Tibial nerve (tissue), 4 donors: ENCODE measurements around the gene WNK4. TPM values are rescaled to one million over a fixed set of nuclear protein-coding genes. Genes with fewer than 3 reads are reported as not detected.
A peak's percentile ranks its signal among the peaks of the same experiment; 100 is the strongest.

Experiments
- DNase-seq, 2 donors: peaks; one replicate each; pipeline ENCODE4 v3.0.0-alpha.2; 2019; ENCODE audit warnings: low spot score in 2 of 2
- H3K27ac ChIP-seq, 4 donors: fragments of 200-600 bp; sonication (generic) in 3 of 4; one replicate each; pipeline ENCODE4 v1.5.1; 2017 to 2019; ENCODE audit warnings: mild to moderate bottlenecking in 1 of 4
- H3K27me3 ChIP-seq, 2 donors: fragments of 200-600 bp; sonication (generic) in 1 of 2; one replicate each; pipeline versions ENCODE4 v1.5.1 to v1.6.0; 2017 to 2019
- H3K36me3 ChIP-seq, 3 donors: fragments of 200-600 bp; sonication (generic); one replicate each; pipeline ENCODE4 v1.5.1; 2018 to 2019
- H3K4me1 ChIP-seq, 4 donors: fragments of 200-600 bp; sonication (generic) in 3 of 4; one replicate each; pipeline ENCODE4 v1.5.1; 2017 to 2019
- H3K4me3 ChIP-seq, 4 donors: fragments of 200-600 bp; sonication (generic) in 3 of 4; one replicate each; pipeline ENCODE4 v1.5.1; 2017 to 2019; ENCODE audit warnings: mild to moderate bottlenecking in 1 of 4, moderate library complexity in 1 of 4
- H3K9me3 ChIP-seq, 4 donors: fragments of 200-600 bp; sonication (generic) in 3 of 4; one replicate each; pipeline ENCODE4 v1.5.1; 2017 to 2019
- CTCF ChIP-seq, 5 experiments: fragments of 200-600 bp in 3 of 5; fragments of 450-650 bp in 2 of 5; sonication (generic) in 3 of 5; IDR thresholded peaks; one replicate each; pipeline ENCODE4 v1.5.1; 2016 to 2019; ENCODE audit warnings: antibody characterized with exemption in 5 of 5, mild to moderate bottlenecking in 3 of 5, moderate library complexity in 2 of 5
- EP300 ChIP-seq, 2 donors: sonication (generic); formaldehyde crosslinking; IDR thresholded peaks; one replicate each; pipeline ENCODE4 v1.6.1; 2017; ENCODE audit warnings: antibody characterized with exemption in 2 of 2, mild to moderate bottlenecking in 1 of 2
- POLR2A ChIP-seq, 2 donors: fragments of 450-650 bp; IDR thresholded peaks; one replicate each; pipeline ENCODE4 v1.6.1; 2017; ENCODE audit warnings: antibody characterized with exemption in 2 of 2, mild to moderate bottlenecking in 2 of 2, moderate library complexity in 2 of 2
- WGBS, 2 donors: methylation state at CpG; one replicate each; pipeline ENCODE4 v1.1.5; 2018; 5-methylcytosine and 5-hydroxymethylcytosine counted together
- total RNA-seq, 4 donors: library from RNA; depleted of rRNA; stranded (reverse); fragments of >200 nt; gene quantifications; one replicate each; pipeline ENCODE4 v1.1.0, GENCODE V29; 2016

WNK4 gene
- total RNA-seq, 4 donors from 2014 or later = 3.6 to 15.6 (median 9.1) TPM

GRCh38 chr17:42843358-42843934, 63.0 kb downstream of the WNK4 start:
- WGBS, 2 donors = 30% methylated on average over 6 of the region's 6 CpGs
- DNase-seq = peak in 1 of 2 donors; percentile 43
- TF ChIP-seq CTCF (IDR thresholded peaks at IDR 0.05) (peak; percentile 79 to 89 (median 85)), EP300 (IDR thresholded peaks at IDR 0.05) (no peak)
- Histone ChIP-seq H3K27ac (peak overlapping the region in 1 of 4 donors; percentile 22), H3K36me3 (peaks cover 0 to 78% (median 32%) of the 10 kb centered on the region in 3 donors), H3K9me3 (no peaks in the 10 kb centered on the region), H3K4me3 (no peak overlapping the region), H3K4me1 (peaks cover 0 to 31% (median 5%) of the 10 kb centered on the region in 4 donors), H3K27me3 (no peaks in the 10 kb centered on the region)

GRCh38 chr17:42844271-42844670, 63.9 kb downstream of the WNK4 start, which contains the start of gene AOC2:
AOC2 (plus strand) TSS chr17:42844580; CDS start chr17:42844627, 47 bp downstream.
- H3K4me1 ChIP-seq = peaks cover 0 to 31% (median 5%) of the 10 kb centered on the region in 4 donors
- no peaks in the 10 kb centered on the region for H3K27me3 ChIP-seq
- WGBS, 2 donors = 63 to 66% methylated on average over 4 of the region's 4 CpGs
- no peak for DNase-seq
- H3K36me3 ChIP-seq = peaks cover 0 to 70% (median 24%) of the 10 kb centered on the region in 3 donors
- no peaks in the 10 kb centered on the region for H3K9me3 ChIP-seq
- no peak within 1 kb of the TSS for H3K4me3 ChIP-seq
- no peak for TF ChIP-seq CTCF (IDR thresholded peaks at IDR 0.05)
- TF ChIP-seq POLR2A (IDR thresholded peaks at IDR 0.05) = no peak
- TF ChIP-seq EP300 (IDR thresholded peaks at IDR 0.05) = no peak
- H3K27ac ChIP-seq = peak within 1 kb of the TSS in 1 of 4 donors; percentile 32

- no peaks in the 10 kb centered on the region for H3K9me3 ChIP-seq
- no peak for TF ChIP-seq CTCF (IDR thresholded peaks at IDR 0.05)
- TF ChIP-seq POLR2A (IDR thresholded peaks at IDR 0.05) = no peak
- no peak for TF ChIP-seq EP300 (IDR thresholded peaks at IDR 0.05)
- H3K4me1 ChIP-seq = peaks cover 0 to 36% (median 5%) of the 10 kb centered on the region in 4 donors
- WGBS, 2 donors = 86 to 87% methylated on average over 17 to 21 of the region's 24 CpGs
- no peak for DNase-seq
- no peaks in the 10 kb centered on the region for H3K27me3 ChIP-seq
- H3K27ac ChIP-seq = peak overlapping the region in 1 of 4 donors; percentile 32
- H3K4me3 ChIP-seq = no peak overlapping the region
- peaks cover 0 to 63% (median 20%) of the 10 kb centered on the region in 3 donors for H3K36me3 ChIP-seq
These were observed 64.5 kb downstream of the WNK4 start for GRCh38 chr17:42844761-42845555.

GRCh38 chr17:42845556-42845917, 65.1 kb downstream of the WNK4 start:
- peaks cover 0 to 42% (median 5%) of the 10 kb centered on the region in 4 donors for H3K4me1 ChIP-seq
- no peaks in the 10 kb centered on the region for H3K27me3 ChIP-seq
- no peak for DNase-seq
- no peaks in the 10 kb centered on the region for H3K9me3 ChIP-seq
- no peak overlapping the region for H3K4me3 ChIP-seq
- TF ChIP-seq EP300 (IDR thresholded peaks at IDR 0.05) (no peak), CTCF (IDR thresholded peaks at IDR 0.05) (no peak), POLR2A (IDR thresholded peaks at IDR 0.05) (no peak)
- H3K27ac ChIP-seq = peak overlapping the region in 1 of 4 donors; percentile 30
- WGBS, 2 donors = 89 to 92% methylated on average over 12 of the region's 12 CpGs
- H3K36me3 ChIP-seq = peaks cover 0 to 58% (median 19%) of the 10 kb centered on the region in 3 donors
